GM21447 (cell line): ENCODE data around the gene WNT4.

Experiments
- ATAC-seq: cut with Tn5 transposase; IDR thresholded peaks from one replicate; pipeline ENCODE4 v1.9.1; 2021; ENCODE audit not compliant: unreplicated experiment

The WNT4 gene

GRCh38 chr1:22164841-22165808, 22.2 kb upstream of the WNT4 start:
- ATAC-seq = no peak

GRCh38 chr1:22163564-22163963, 20.7 kb upstream of the WNT4 start:
- ATAC-seq = no peak

- no peak for ATAC-seq
These were observed 20.2 kb upstream of the WNT4 start for GRCh38 chr1:22163137-22163536.

GRCh38 chr1:22159891-22160290, 17.0 kb upstream of the WNT4 start:
- no peak for ATAC-seq

GRCh38 chr1:22158654-22159053, 15.8 kb upstream of the WNT4 start:
- ATAC-seq = no peak

GRCh38 chr1:22157359-22157966, 14.6 kb upstream of the WNT4 start:
- no peak for ATAC-seq

GRCh38 chr1:22155517-22155916, 12.6 kb upstream of the WNT4 start:
- no peak for ATAC-seq

- ATAC-seq = no peak
These were observed 11.7 kb upstream of the WNT4 start for GRCh38 chr1:22154626-22155025.

GRCh38 chr1:22153660-22154437, 11.0 kb upstream of the WNT4 start:
- ATAC-seq = no peak

GRCh38 chr1:22150923-22151322, 8.0 kb upstream of the WNT4 start:
- no peak for ATAC-seq

GRCh38 chr1:22142315-22143064, 407 bp downstream of the WNT4 start:
- no peak for ATAC-seq

GRCh38 chr1:22141554-22142314, 1.2 kb downstream of the WNT4 start:
- no peak for ATAC-seq

- no peak for ATAC-seq
These were observed 2.2 kb downstream of the WNT4 start for GRCh38 chr1:22140694-22141093.

GRCh38 chr1:22139817-22140216, 3.1 kb downstream of the WNT4 start:
- ATAC-seq = no peak

GRCh38 chr1:22139066-22139594, 3.8 kb downstream of the WNT4 start:
- no peak for ATAC-seq

GRCh38 chr1:22137004-22137720, 5.7 kb downstream of the WNT4 start:
- no peak for ATAC-seq

GRCh38 chr1:22133931-22134324, 9.0 kb downstream of the WNT4 start:
- ATAC-seq = no peak

- ATAC-seq = no peak
These were observed 9.5 kb downstream of the WNT4 start for GRCh38 chr1:22133247-22133930.
